HUES64 (cell line): ENCODE results near the gene EMD.

Experiments used
- H3K27ac ChIP-seq: 2 replicates; pipeline ENCODE4 v1.7.0; 2013; ENCODE audit warnings: low read depth, low read length, inconsistent platforms
- H3K27me3 ChIP-seq: 2 replicates; pipeline ENCODE4 v1.6.1; 2013; ENCODE audit warnings: mild to moderate bottlenecking, low read length; ENCODE audit not compliant: insufficient read depth
- H3K36me3 ChIP-seq: 2 replicates; pipeline ENCODE4 v1.6.1; 2013; ENCODE audit warnings: mild to moderate bottlenecking, low read length; ENCODE audit not compliant: insufficient read depth
- H3K4me1 ChIP-seq: 2 replicates; pipeline ENCODE4 v1.6.1; 2013; ENCODE audit warnings: mild to moderate bottlenecking, low read length, moderate library complexity; ENCODE audit not compliant: insufficient read depth
- H3K4me3 ChIP-seq: 2 replicates; pipeline ENCODE4 v1.5.1; 2013; ENCODE audit warnings: mild to moderate bottlenecking, low read length, moderate library complexity
- H3K9ac ChIP-seq: 2 replicates; pipeline ENCODE4 v1.6.1; 2013; ENCODE audit warnings: mild to moderate bottlenecking, low read depth, low read length
- H3K9me3 ChIP-seq: 2 replicates; pipeline ENCODE4 v1.6.1; 2013; ENCODE audit warnings: low read depth, low read length; ENCODE audit not compliant: insufficient read depth
- WGBS: fragments of 150-250, 120-280 bp; methylation state at CpG from one replicate; pipeline ENCODE4 v1.1.7; 2013; ENCODE audit warnings: missing lambda C conversion rate; 5-methylcytosine and 5-hydroxymethylcytosine counted together

Gene EMD

GRCh38 chrX:154365997-154366665 lies 13.0 kb upstream of the EMD start:
- H3K27me3 ChIP-seq: no peaks in the 10 kb centered on the region
- peaks cover 76% of the 10 kb centered on the region for H3K36me3 ChIP-seq
- WGBS: 97% methylated on average over 32 of the region's 32 CpGs
- H3K9ac ChIP-seq: no peak overlapping the region
- H3K4me1 ChIP-seq: no peaks in the 10 kb centered on the region
- no peaks in the 10 kb centered on the region for H3K9me3 ChIP-seq
- H3K4me3 ChIP-seq: no peak overlapping the region
- H3K27ac ChIP-seq: peak overlapping the region; percentile 52; the same call in 1 of the 2 replicates

GRCh38 chrX:154366666-154367055 lies 12.4 kb upstream of the EMD start:
- Histone ChIP-seq H3K9ac (0 out of 2 replicates have a peak overlapping the region, but pooled peaks have one; percentile 6), H3K4me3 (no peak overlapping the region), H3K4me1 (no peaks in the 10 kb centered on the region), H3K27me3 (no peaks in the 10 kb centered on the region), H3K9me3 (no peaks in the 10 kb centered on the region), H3K27ac (peak overlapping the region; percentile 52; the same call in 1 of the 2 replicates), H3K36me3 (peaks cover 71% of the 10 kb centered on the region)
- WGBS: 98% methylated on average over 11 of the region's 11 CpGs

- H3K9ac ChIP-seq: no peak overlapping the region
- H3K4me3 ChIP-seq: peak overlapping the region; percentile 75; the same call in 1 of the 2 replicates
- H3K4me1 ChIP-seq: peaks cover 4% of the 10 kb centered on the region; the same call in 1 of the 2 replicates
- peaks cover 2% of the 10 kb centered on the region; the same call in 1 of the 2 replicates for H3K27me3 ChIP-seq
- H3K9me3 ChIP-seq: no peaks in the 10 kb centered on the region
- 96% methylated on average over 31 of the region's 31 CpGs for WGBS
- H3K36me3 ChIP-seq: peaks cover 61% of the 10 kb centered on the region
- peak overlapping the region; percentile 95 for H3K27ac ChIP-seq
Observed at GRCh38 chrX:154367474-154368308, 11.4 kb upstream of the EMD start.

- Histone ChIP-seq H3K4me3 (peak overlapping the region; percentile 75), H3K36me3 (peaks cover 51% of the 10 kb centered on the region), H3K9ac (peak overlapping the region; percentile 92), H3K27ac (peak overlapping the region; percentile 95), H3K9me3 (no peaks in the 10 kb centered on the region), H3K4me1 (peaks cover 5% of the 10 kb centered on the region; the same call in 1 of the 2 replicates), H3K27me3 (peaks cover 2% of the 10 kb centered on the region; the same call in 1 of the 2 replicates)
- 26% methylated on average over 13 of the region's 16 CpGs for WGBS
Observed at GRCh38 chrX:154368630-154369448, 10.3 kb upstream of the EMD start.

GRCh38 chrX:154369449-154370299 lies 9.4 kb upstream of the EMD start:
- Histone ChIP-seq H3K4me1 (peaks cover 7% of the 10 kb centered on the region; the same call in 1 of the 2 replicates), H3K27ac (peak overlapping the region; percentile 95), H3K4me3 (peak overlapping the region; percentile 75), H3K36me3 (peaks cover 42% of the 10 kb centered on the region), H3K27me3 (peaks cover 2% of the 10 kb centered on the region; the same call in 1 of the 2 replicates), H3K9me3 (no peaks in the 10 kb centered on the region), H3K9ac (peak overlapping the region; percentile 92)
- WGBS: 4% methylated on average over 7 of the region's 13 CpGs

GRCh38 chrX:154370300-154371016 lies 8.6 kb upstream of the EMD start:
- peak overlapping the region; percentile 92 for H3K9ac ChIP-seq
- H3K36me3 ChIP-seq: peaks cover 34% of the 10 kb centered on the region
- H3K9me3 ChIP-seq: no peaks in the 10 kb centered on the region
- peaks cover 6% of the 10 kb centered on the region; the same call in 1 of the 2 replicates for H3K27me3 ChIP-seq
- under 1% methylated on average over 61 of the region's 63 CpGs for WGBS
- peak overlapping the region; percentile 90 for H3K27ac ChIP-seq
- peaks cover 7% of the 10 kb centered on the region; the same call in 1 of the 2 replicates for H3K4me1 ChIP-seq
- peak overlapping the region; percentile 75 for H3K4me3 ChIP-seq

- Histone ChIP-seq H3K4me3 (peak overlapping the region; percentile 75), H3K27ac (peak overlapping the region; percentile 90), H3K4me1 (peaks cover 7% of the 10 kb centered on the region; the same call in 1 of the 2 replicates), H3K9ac (peak overlapping the region; percentile 92), H3K27me3 (peaks cover 6% of the 10 kb centered on the region; the same call in 1 of the 2 replicates), H3K9me3 (no peaks in the 10 kb centered on the region), H3K36me3 (peaks cover 27% of the 10 kb centered on the region)
- WGBS: under 1% methylated on average over 76 of the region's 77 CpGs
Observed at GRCh38 chrX:154371017-154371788, 7.9 kb upstream of the EMD start.

- Histone ChIP-seq H3K9ac (peak overlapping the region; percentile 47; the same call in 1 of the 2 replicates), H3K36me3 (peaks cover 20% of the 10 kb centered on the region), H3K27ac (peak overlapping the region; percentile 53; the same call in 1 of the 2 replicates), H3K4me3 (peak overlapping the region; percentile 59), H3K27me3 (peaks cover 6% of the 10 kb centered on the region; the same call in 1 of the 2 replicates), H3K4me1 (peaks cover 7% of the 10 kb centered on the region; the same call in 1 of the 2 replicates), H3K9me3 (no peaks in the 10 kb centered on the region)
- 7% methylated on average over 43 of the region's 43 CpGs for WGBS
Observed at GRCh38 chrX:154371789-154372300, 7.2 kb upstream of the EMD start.

- Histone ChIP-seq H3K9ac (peak overlapping the region; percentile 47; the same call in 1 of the 2 replicates), H3K27me3 (peaks cover 6% of the 10 kb centered on the region; the same call in 1 of the 2 replicates), H3K4me3 (peak overlapping the region; percentile 59), H3K36me3 (peaks cover 13% of the 10 kb centered on the region), H3K27ac (peak overlapping the region; percentile 64; the same call in 1 of the 2 replicates), H3K9me3 (no peaks in the 10 kb centered on the region), H3K4me1 (peaks cover 7% of the 10 kb centered on the region; the same call in 1 of the 2 replicates)
- 25% methylated on average over 4 of the region's 5 CpGs for WGBS
Observed at GRCh38 chrX:154372612-154373022, 6.5 kb upstream of the EMD start.
